Pancreas (tissue), 10 donors: ENCODE measurements around the gene RAP2A. TPM values are rescaled to one million over a fixed set of nuclear protein-coding genes. Genes with fewer than 3 reads are reported as not detected.

Experiments
- ATAC-seq, 4 donors: fragments of 200-7000 bp; cut with Tn5 transposase; one replicate each; pipeline versions ENCODE4 v1.8.0 to v1.9.1; 2020; ENCODE audit warnings: mild to moderate bottlenecking in 4 of 4, moderate library complexity in 4 of 4
- DNase-seq, 6 donors: peaks; one replicate each; pipeline ENCODE4 v3.0.0-alpha.2; 2020
- FAIRE-seq: peaks from 2 replicates; lab custom pipeline; 2012; peaks lifted over from hg19 to GRCh38; lab: Jason Lieb, UNC
- H3K27ac ChIP-seq, 4 donors: fragments of 200-600 bp; sonication (generic); 1 replicate in 3 of 4; 2 replicates in 1 of 4; pipeline versions ENCODE4 v1.5.0 to v1.8.0; 2020
- H3K27me3 ChIP-seq, 4 donors: fragments of 200-600 bp; one replicate each; pipeline ENCODE4 v1.8.0; 2021
- H3K36me3 ChIP-seq, 3 donors: fragments of 200-600 bp; sonication (generic) in 1 of 3; one replicate each; pipeline versions ENCODE4 v1.5.0 to v1.8.0; 2020 to 2021
- H3K4me1 ChIP-seq, 3 donors: fragments of 200-600 bp; one replicate each; pipeline ENCODE4 v1.8.0; 2021
- H3K4me3 ChIP-seq, 4 donors: fragments of 200-600 bp; sonication (generic) in 2 of 4; one replicate each; pipeline versions ENCODE4 v1.5.0 to v1.8.0; 2020 to 2021
- H3K9me3 ChIP-seq, 4 donors: fragments of 200-600 bp; one replicate each; pipeline ENCODE4 v1.8.0; 2021
- WGBS, 2 donors: extraction: QIAGEN DNeasy Blood & Tissue Kit; methylation state at CpG; one replicate each; pipeline ENCODE4 v1.1.7; 2013; 5-methylcytosine and 5-hydroxymethylcytosine counted together
- intact Hi-C, 3 donors: fragments of 100-400 bp; cut with DNase I; formaldehyde crosslinking; loops; one replicate each; pipeline versions ENCODE4 v1.11.1 to v1.14.2; 2022
- polyA plus RNA-seq, 2 donors: library from polyadenylated mRNA; stranded (reverse); fragments of 200-250 nt; gene quantifications; one replicate each; pipeline ENCODE4 v1.2.3, GENCODE V29; 2013
- total RNA-seq, 6 donors: library from RNA; stranded (reverse); fragmentation: NEBNext Ultra II Directional in 4 of 6; extraction: Animal tissue kit (Norgen Biotek cat#: 25700) in 4 of 6; gene quantifications; one replicate each; pipeline versions ENCODE4 v1.2.1 to v1.2.4, GENCODE V29; 2021 to 2023
- TF ChIP-seq, protein P1 (sequence below), 4 donors: fragments of 200-600 bp; sonication (generic) in 3 of 4; IDR thresholded peaks; one replicate each; pipeline versions ENCODE4 v1.5.0 to v1.8.0; 2021; ENCODE audit warnings: antibody characterized with exemption in 4 of 4
- donor health status: healthy with polysubstance abuse.
- donor health status: DM: no; HTN: no; CAD: no; lungs with moderate emphysema.
- donor health status: DM: no; HTN: no; CAD: no.
- donor health status: control.
- donor health status: control.
- donor health status: Bipolar disorder and iron deficiency.
- donor health status: DM: yes; HTN: yes; CAD: no.
- donor health status: DM: no; HTN: no; CAD: no.
- donor health status: DM: no; HTN: no; CAD: no.
- donor health status: DM: yes; HTN: yes; CAD: no.

RAP2A gene
- total and polyA plus RNA-seq, 8 donors = 1.7 to 18.1 (median 5.0) TPM

DNA sequence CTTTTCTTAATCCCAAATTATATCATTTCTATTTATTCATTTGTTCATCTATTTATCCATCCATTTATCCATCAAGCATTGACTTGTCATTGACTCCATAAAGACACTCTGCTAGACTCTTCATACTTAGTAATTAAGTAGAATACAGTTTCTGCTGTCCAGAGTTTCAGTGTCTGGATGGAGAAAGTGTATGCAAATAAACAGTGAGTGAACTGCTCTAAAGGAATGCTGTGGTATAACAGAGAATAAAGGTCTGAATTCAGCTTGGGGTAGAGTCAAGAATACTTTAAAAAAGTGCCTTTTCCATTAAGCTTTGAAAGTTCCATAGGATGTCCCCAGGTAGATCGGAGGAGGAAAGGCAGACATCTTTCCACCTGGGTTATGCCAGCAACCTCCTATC, 51.4 kb downstream of the RAP2A start:
- 84 to 90% methylated on average over 1 of the region's 1 CpG for WGBS, 2 donors
- no peaks in the 10 kb centered on the region for H3K27me3 ChIP-seq
- no peaks in the 10 kb centered on the region for H3K36me3 ChIP-seq
- TF ChIP-seq, protein P1, sequence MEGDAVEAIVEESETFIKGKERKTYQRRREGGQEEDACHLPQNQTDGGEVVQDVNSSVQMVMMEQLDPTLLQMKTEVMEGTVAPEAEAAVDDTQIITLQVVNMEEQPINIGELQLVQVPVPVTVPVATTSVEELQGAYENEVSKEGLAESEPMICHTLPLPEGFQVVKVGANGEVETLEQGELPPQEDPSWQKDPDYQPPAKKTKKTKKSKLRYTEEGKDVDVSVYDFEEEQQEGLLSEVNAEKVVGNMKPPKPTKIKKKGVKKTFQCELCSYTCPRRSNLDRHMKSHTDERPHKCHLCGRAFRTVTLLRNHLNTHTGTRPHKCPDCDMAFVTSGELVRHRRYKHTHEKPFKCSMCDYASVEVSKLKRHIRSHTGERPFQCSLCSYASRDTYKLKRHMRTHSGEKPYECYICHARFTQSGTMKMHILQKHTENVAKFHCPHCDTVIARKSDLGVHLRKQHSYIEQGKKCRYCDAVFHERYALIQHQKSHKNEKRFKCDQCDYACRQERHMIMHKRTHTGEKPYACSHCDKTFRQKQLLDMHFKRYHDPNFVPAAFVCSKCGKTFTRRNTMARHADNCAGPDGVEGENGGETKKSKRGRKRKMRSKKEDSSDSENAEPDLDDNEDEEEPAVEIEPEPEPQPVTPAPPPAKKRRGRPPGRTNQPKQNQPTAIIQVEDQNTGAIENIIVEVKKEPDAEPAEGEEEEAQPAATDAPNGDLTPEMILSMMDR (IDR thresholded peaks at IDR 0.05) = no peak
- no peak for ATAC-seq
- DNase-seq = no peak
- intact Hi-C loops = no loop called here
- no peak overlapping the region for H3K4me3 ChIP-seq
- FAIRE-seq = no peak
- no peak overlapping the region for H3K27ac ChIP-seq
- H3K9me3 ChIP-seq = no peaks in the 10 kb centered on the region
- no peaks in the 10 kb centered on the region for H3K4me1 ChIP-seq

DNA sequence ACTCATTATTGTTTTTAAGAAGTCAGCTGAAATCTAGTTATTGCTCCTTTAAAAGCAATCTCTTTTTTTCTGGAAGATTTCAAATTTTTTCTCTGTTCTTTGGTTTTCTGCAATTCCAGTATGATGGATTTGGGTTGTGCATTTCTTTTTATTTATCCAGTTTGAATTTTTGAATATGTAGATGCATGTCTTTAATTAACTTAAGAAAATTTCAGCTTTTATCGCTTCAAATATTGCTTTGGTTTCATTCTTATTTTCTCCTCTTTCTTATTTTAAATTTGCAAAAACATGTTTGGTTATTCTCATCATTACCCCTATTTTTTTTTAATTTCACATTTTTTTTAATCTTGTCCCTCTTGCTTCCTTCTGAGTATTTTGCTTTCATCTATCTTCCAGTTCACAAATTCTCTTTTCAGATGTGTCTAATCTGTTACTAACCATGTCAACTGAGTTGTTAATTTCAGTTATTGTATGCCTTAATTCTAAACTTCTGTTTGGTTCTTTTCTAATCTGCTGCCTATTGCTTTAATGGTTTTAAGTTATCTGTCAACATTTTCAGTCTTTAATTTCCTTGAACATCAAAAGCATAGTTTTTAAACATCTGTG, 56.8 kb downstream of the RAP2A start:
- H3K4me1 ChIP-seq = no peaks in the 10 kb centered on the region
- no peaks in the 10 kb centered on the region for H3K9me3 ChIP-seq
- DNase-seq (no peak), FAIRE-seq (no peak), ATAC-seq (no peak)
- TF ChIP-seq, protein P1 (IDR thresholded peaks at IDR 0.05) = no peak
- 94 to 96% methylated on average over 1 of the region's 1 CpG for WGBS, 2 donors
- no peak overlapping the region for H3K27ac ChIP-seq
- intact Hi-C loops = no loop called here
- no peak overlapping the region for H3K4me3 ChIP-seq
- no peaks in the 10 kb centered on the region for H3K27me3 ChIP-seq
- H3K36me3 ChIP-seq = no peaks in the 10 kb centered on the region

DNA sequence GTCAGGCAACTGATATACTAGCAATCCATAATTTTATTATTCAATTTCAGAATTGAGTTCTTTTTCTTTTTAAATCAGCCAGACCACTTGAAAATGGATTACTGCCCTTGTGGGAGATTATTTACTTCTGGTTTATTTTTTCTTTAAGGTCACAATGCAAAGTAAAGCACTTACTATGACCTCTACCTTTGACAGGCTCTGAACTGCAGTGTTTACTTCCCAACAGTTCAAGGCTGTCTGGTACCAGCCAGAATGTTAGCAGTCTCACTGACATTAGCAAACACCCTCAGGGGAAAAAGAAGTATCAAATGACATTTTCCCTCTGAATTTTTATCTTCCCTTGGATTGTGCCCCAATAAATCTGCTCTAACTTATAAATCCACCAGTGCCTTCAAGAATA, 57.5 kb downstream of the RAP2A start:
- Histone ChIP-seq H3K27me3 (no peaks in the 10 kb centered on the region), H3K4me1 (no peaks in the 10 kb centered on the region), H3K9me3 (no peaks in the 10 kb centered on the region), H3K36me3 (no peaks in the 10 kb centered on the region), H3K4me3 (no peak overlapping the region), H3K27ac (no peak overlapping the region)
- no peak for DNase-seq
- FAIRE-seq = no peak
- ATAC-seq = no peak
- TF ChIP-seq, protein P1 (IDR thresholded peaks at IDR 0.05) = no peak
- intact Hi-C loops = no loop called here

GRCh38 chr13:97492257-97492656, 58.3 kb downstream of the RAP2A start:
- ATAC-seq (no peak), DNase-seq (no peak), FAIRE-seq (no peak)
- WGBS, 2 donors = 68 to 85% methylated on average over 2 of the region's 2 CpGs
- Histone ChIP-seq H3K4me3 (no peak overlapping the region), H3K4me1 (no peaks in the 10 kb centered on the region), H3K9me3 (no peaks in the 10 kb centered on the region), H3K27ac (no peak overlapping the region), H3K27me3 (no peaks in the 10 kb centered on the region), H3K36me3 (no peaks in the 10 kb centered on the region)
- TF ChIP-seq, protein P1 (IDR thresholded peaks at IDR 0.05) = no peak
- intact Hi-C loops = no loop called here

- Histone ChIP-seq H3K4me1 (no peaks in the 10 kb centered on the region), H3K36me3 (no peaks in the 10 kb centered on the region), H3K4me3 (no peak overlapping the region), H3K27me3 (no peaks in the 10 kb centered on the region), H3K9me3 (no peaks in the 10 kb centered on the region), H3K27ac (no peak overlapping the region)
- ATAC-seq (no peak), FAIRE-seq (no peak), DNase-seq (no peak)
- 75 to 82% methylated on average over 2 of the region's 2 CpGs for WGBS, 2 donors
- intact Hi-C loops = no loop called here
- TF ChIP-seq, protein P1 (IDR thresholded peaks at IDR 0.05) = no peak
Measured at GRCh38 chr13:97492684-97493371, 58.9 kb downstream of the RAP2A start.
